Naive B cell (primary cell): ENCODE results near the gene RHCG. TPM values are rescaled to one million over a fixed set of nuclear protein-coding genes. Genes with fewer than 3 reads are reported as not detected.
A peak's percentile ranks its signal among the peaks of the same experiment; 100 is the strongest.
"Not testable (repeated sequence)": the region's sequence is repeated elsewhere in the genome, so short reads cannot be mapped to it uniquely, and the experiment has no call there.

Experiments
- ATAC-seq, 2 donors: fragments of 150-1000 bp; cut with Tn5 transposase; 2 replicates each; pipeline ENCODE4 v1.10.0; 2021; ENCODE audit warnings: low read depth in 2 of 2, mild to moderate bottlenecking in 2 of 2, moderate library complexity in 2 of 2
- DNase-seq: peaks from one replicate; pipeline ENCODE4 v3.0.0; 2022
- H3K27ac Mint-ChIP-seq, 6 donors: one replicate each; pipeline ENCODE4 v1.8.0; 2020 to 2022; ENCODE audit warnings: mild to moderate bottlenecking in 6 of 6, mixed read lengths in 6 of 6, moderate library complexity in 5 of 6, inconsistent platforms in 2 of 6
- H3K27me3 Mint-ChIP-seq, 3 donors: one replicate each; pipeline ENCODE4 v1.8.0; 2021 to 2022; ENCODE audit warnings: mixed read lengths in 3 of 3, mild to moderate bottlenecking in 1 of 3
- H3K36me3 Mint-ChIP-seq, 2 donors: one replicate each; pipeline ENCODE4 v1.8.0; 2020 to 2022; ENCODE audit warnings: mixed read lengths in 2 of 2, inconsistent platforms in 1 of 2, mild to moderate bottlenecking in 1 of 2
- H3K4me1 Mint-ChIP-seq, 3 donors: one replicate each; pipeline ENCODE4 v1.8.0; 2020 to 2022; ENCODE audit warnings: mixed read lengths in 3 of 3, inconsistent platforms in 1 of 3, mild to moderate bottlenecking in 1 of 3, moderate library complexity in 1 of 3
- H3K4me3 Mint-ChIP-seq, 8 donors: one replicate each; pipeline ENCODE4 v1.8.0; 2020 to 2022; ENCODE audit warnings: mild to moderate bottlenecking in 8 of 8, mixed read lengths in 8 of 8, moderate library complexity in 8 of 8, inconsistent platforms in 2 of 8
- H3K9me3 Mint-ChIP-seq, 7 donors: one replicate each; pipeline ENCODE4 v1.8.0; 2020 to 2022; ENCODE audit warnings: mixed read lengths in 7 of 7, mild to moderate bottlenecking in 5 of 7, inconsistent platforms in 2 of 7, moderate library complexity in 1 of 7
- polyA plus RNA-seq, 6 donors: library from polyadenylated mRNA; unstranded; fragments of 300-500 nt; fragmentation: Illumina TruSeq; gene quantifications; one replicate each; pipeline ENCODE4 v1.2.3, GENCODE V29; 2021; ENCODE audit warnings: low read depth in 6 of 6

RHCG gene
- polyA plus RNA-seq, 6 donors from 2014 or later = not detected

- H3K9me3 Mint-ChIP-seq = peaks cover 0 to 5% (median 0%) of the 10 kb centered on the region in 7 donors
- no peak for DNase-seq
- H3K4me1 Mint-ChIP-seq = peaks cover 7 to 18% (median 14%) of the 10 kb centered on the region in 3 donors
- no peak for ATAC-seq
- no peak overlapping the region for H3K4me3 Mint-ChIP-seq
- H3K27me3 Mint-ChIP-seq = peaks cover 30 to 90% (median 87%) of the 10 kb centered on the region in 3 donors
- no peak overlapping the region for H3K27ac Mint-ChIP-seq
- peaks cover 0 to 8% of the 10 kb centered on the region in 2 donors for H3K36me3 Mint-ChIP-seq
Observed at GRCh38 chr15:89483079-89483478, 13.3 kb downstream of the RHCG start.

DNA sequence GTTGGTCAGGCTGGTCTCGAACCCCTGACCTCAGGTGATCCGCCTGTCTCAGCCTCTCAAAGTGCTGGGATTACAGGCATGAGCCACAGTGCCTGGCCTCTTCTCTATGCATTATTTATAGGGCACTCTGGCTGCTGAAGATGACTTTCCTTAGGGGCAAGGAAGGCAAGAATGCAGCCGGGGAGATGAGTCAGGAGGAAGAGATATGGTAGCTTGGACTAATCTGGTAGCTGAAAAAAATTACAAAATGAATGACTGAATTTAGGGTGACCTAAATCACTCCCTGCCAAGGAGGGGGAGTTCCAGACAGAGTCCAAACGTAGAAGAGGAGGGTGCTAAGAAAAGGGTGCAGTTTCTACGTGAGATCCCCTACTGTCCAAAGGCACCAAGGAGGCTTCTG is 14.2 kb downstream of the RHCG start:
- DNase-seq = no peak
- H3K27ac Mint-ChIP-seq = peak overlapping the region in 1 of 6 donors; percentile 69
- H3K9me3 Mint-ChIP-seq = peaks cover 0 to 5% (median 0%) of the 10 kb centered on the region in 7 donors
- peaks cover 7 to 14% (median 12%) of the 10 kb centered on the region in 3 donors for H3K4me1 Mint-ChIP-seq
- peaks cover 29 to 83% (median 79%) of the 10 kb centered on the region in 3 donors for H3K27me3 Mint-ChIP-seq
- no peak for ATAC-seq
- H3K4me3 Mint-ChIP-seq = no peak overlapping the region
- H3K36me3 Mint-ChIP-seq = peaks cover 0 to 8% of the 10 kb centered on the region in 2 donors

GRCh38 chr15:89480505-89480904 is 15.9 kb downstream of the RHCG start:
- no peaks in the 10 kb centered on the region for H3K9me3 Mint-ChIP-seq
- H3K36me3 Mint-ChIP-seq = no peaks in the 10 kb centered on the region

GRCh38 chr15:89479173-89479572 is 17.2 kb downstream of the RHCG start:
- H3K4me3 Mint-ChIP-seq = no peak overlapping the region
- peaks cover 0 to 4% (median 2%) of the 10 kb centered on the region in 7 donors for H3K9me3 Mint-ChIP-seq
- no peaks in the 10 kb centered on the region for H3K36me3 Mint-ChIP-seq
- DNase-seq (no peak), ATAC-seq (no peak)
- no peak overlapping the region for H3K27ac Mint-ChIP-seq
- peaks cover 0 to 5% (median 4%) of the 10 kb centered on the region in 3 donors for H3K4me1 Mint-ChIP-seq
- H3K27me3 Mint-ChIP-seq = peaks cover 19 to 64% (median 61%) of the 10 kb centered on the region in 3 donors

More at GRCh38 chr15:89480505-89480904, 15.9 kb downstream of the RHCG start:
- Mint-ChIP-seq H3K27ac (no peak overlapping the region), H3K4me1 (no peaks in the 10 kb centered on the region), H3K4me3 (no peak overlapping the region), H3K27me3 (peaks cover 22 to 72% (median 66%) of the 10 kb centered on the region in 3 donors)
- no peak for DNase-seq
- no peak for ATAC-seq

- Mint-ChIP-seq H3K9me3 (peaks cover 0 to 4% (median 2%) of the 10 kb centered on the region in 7 donors), H3K4me3 (no peak overlapping the region), H3K27me3 (peaks cover 17 to 55% (median 50%) of the 10 kb centered on the region in 3 donors), H3K27ac (no peak overlapping the region), H3K4me1 (peaks cover 0 to 5% (median 4%) of the 10 kb centered on the region in 3 donors), H3K36me3 (no peaks in the 10 kb centered on the region)
- ATAC-seq = no peak
- no peak for DNase-seq
Observed at GRCh38 chr15:89477411-89478242, 18.8 kb downstream of the RHCG start.

GRCh38 chr15:89475661-89476060 is 20.7 kb downstream of the RHCG start:
- Mint-ChIP-seq H3K4me3 (no peak overlapping the region), H3K4me1 (peaks cover 3 to 5% (median 4%) of the 10 kb centered on the region in 3 donors), H3K9me3 (peaks cover 0 to 4% (median 2%) of the 10 kb centered on the region in 7 donors), H3K36me3 (no peaks in the 10 kb centered on the region), H3K27ac (no peak overlapping the region), H3K27me3 (peaks cover 20 to 55% (median 49%) of the 10 kb centered on the region in 3 donors)
- ATAC-seq = no peak
- no peak for DNase-seq

- H3K36me3 Mint-ChIP-seq = no peaks in the 10 kb centered on the region
- H3K9me3 Mint-ChIP-seq = peaks cover 0 to 7% (median 6%) of the 10 kb centered on the region in 7 donors
- H3K4me1 Mint-ChIP-seq = peaks cover 7 to 12% (median 10%) of the 10 kb centered on the region in 3 donors
- ATAC-seq = peak; percentile 76 to 79
- peak; percentile 66 for DNase-seq
- peak overlapping the region in 2 of 6 donors; percentile 59 to 60 for H3K27ac Mint-ChIP-seq
- H3K4me3 Mint-ChIP-seq = no peak overlapping the region
- H3K27me3 Mint-ChIP-seq = peaks cover 17 to 50% (median 34%) of the 10 kb centered on the region in 3 donors
Observed at GRCh38 chr15:89472785-89473256, 23.6 kb downstream of the RHCG start.

DNA sequence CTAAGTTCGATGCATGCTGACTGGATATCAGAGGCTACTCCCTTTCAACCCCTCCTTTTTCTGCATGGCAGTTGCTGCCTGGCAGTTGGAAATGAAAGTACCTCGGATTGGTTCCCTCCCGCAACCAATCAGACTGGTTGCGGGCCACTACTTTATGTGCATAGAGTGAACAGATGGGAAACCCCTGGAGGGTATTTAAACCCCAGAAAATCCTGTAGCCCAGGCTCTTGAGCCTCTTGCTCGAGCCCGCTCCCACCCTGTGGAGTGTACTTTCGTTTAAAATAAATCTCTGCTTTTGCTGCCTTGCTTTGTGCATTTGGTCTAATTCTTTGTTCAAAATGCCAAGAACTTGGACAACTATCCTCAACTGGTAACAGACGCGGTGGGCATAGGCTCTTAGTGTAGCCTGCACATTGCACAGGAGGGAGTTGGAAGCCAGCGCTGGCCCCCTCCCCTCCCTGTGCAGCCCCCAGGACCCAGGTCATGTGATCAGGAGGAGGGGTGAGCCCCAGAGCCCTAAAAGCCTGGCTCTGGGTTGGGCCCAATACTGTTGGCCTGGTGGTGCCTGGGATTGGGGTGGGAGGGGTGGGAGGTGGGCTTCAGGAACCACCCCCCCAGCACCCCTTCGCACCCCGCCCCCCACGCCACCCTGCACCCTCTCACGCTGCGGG is 26.8 kb downstream of the RHCG start:
- Mint-ChIP-seq H3K4me1 (peaks cover 5 to 10% (median 7%) of the 10 kb centered on the region in 3 donors), H3K9me3 (peaks cover 0 to 7% (median 5%) of the 10 kb centered on the region in 7 donors), H3K4me3 (peak overlapping the region in 1 of 8 donors; percentile 26), H3K27me3 (peaks cover 17 to 50% (median 34%) of the 10 kb centered on the region in 3 donors), H3K27ac (no peak overlapping the region), H3K36me3 (no peaks in the 10 kb centered on the region)
- ATAC-seq = no peak
- no peak for DNase-seq

- H3K4me3 Mint-ChIP-seq, H3K27ac Mint-ChIP-seq, DNase-seq, H3K9me3 Mint-ChIP-seq, H3K36me3 Mint-ChIP-seq, ATAC-seq: not testable (repeated sequence)
- Mint-ChIP-seq H3K4me1 (peaks cover 4 to 10% (median 7%) of the 10 kb centered on the region in 3 donors), H3K27me3 (peaks cover 17 to 57% (median 40%) of the 10 kb centered on the region in 3 donors)
Observed at GRCh38 chr15:89468813-89469212, 27.6 kb downstream of the RHCG start.

DNA sequence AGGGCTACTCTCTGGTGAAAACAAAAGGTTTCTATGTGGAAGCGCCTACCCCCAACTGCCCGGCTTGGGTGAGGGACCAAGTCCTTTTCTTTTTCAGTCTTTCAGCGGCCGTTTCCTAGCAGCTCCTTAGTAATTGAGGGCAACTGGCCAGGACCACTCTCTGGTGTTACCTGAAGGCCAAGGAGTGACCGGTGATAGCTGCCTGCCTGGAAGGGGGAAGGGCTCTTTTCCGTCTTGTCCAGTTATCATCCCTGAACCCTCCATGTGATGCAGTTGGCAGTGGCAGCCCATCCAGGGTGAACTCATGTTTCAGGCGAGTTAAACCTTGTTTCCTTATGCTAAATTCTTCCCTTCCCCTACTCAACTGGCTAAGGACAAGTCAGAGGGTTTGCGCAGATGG is 33.3 kb downstream of the RHCG start:
- Mint-ChIP-seq H3K27me3 (peaks cover 22 to 64% (median 56%) of the 10 kb centered on the region in 3 donors), H3K4me1 (no peaks in the 10 kb centered on the region), H3K27ac (no peak overlapping the region), H3K4me3 (peak overlapping the region in 1 of 8 donors; percentile 6), H3K36me3 (peaks cover 0 to 8% of the 10 kb centered on the region in 2 donors), H3K9me3 (peaks cover 0 to 5% (median 2%) of the 10 kb centered on the region in 7 donors)
- no peak for ATAC-seq
- DNase-seq = no peak

DNA sequence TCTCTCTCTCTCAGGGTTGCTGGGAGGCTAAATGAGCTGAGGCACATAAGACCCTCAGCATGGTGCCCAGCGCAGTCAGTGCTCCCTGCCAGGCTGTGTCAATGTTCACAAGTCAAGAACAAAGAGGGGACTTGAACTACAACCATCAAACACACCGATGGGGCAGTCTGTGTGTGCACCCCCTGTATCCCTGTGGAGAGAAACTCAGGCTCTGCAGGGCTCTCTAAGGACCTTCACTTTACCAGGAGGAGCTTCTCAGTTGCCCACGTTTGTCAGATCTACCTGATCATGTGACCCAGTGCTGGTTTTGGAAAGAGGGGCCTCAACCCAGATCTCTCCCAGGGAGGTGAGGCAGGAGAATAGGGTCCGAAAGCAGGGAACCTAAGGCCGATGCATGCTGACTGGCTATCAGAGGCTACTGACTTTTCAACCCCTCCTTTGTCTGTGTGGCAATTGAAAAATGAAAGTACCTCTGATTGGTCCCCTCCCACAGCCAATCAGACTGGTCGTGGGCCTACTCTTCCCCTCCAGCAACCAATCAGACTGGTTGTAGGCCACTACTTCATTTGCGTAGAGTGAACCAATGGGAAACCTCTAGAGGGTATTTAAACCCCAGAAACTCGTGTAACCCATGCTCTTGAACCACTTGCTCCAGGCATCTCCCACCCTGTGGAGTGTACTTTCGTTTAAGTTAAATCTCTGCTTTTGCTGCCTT is 34.0 kb downstream of the RHCG start:
- Mint-ChIP-seq H3K27me3 (peaks cover 22 to 68% (median 56%) of the 10 kb centered on the region in 3 donors), H3K36me3 (peaks cover 0 to 8% of the 10 kb centered on the region in 2 donors), H3K4me1 (no peaks in the 10 kb centered on the region), H3K9me3 (peaks cover 0 to 12% (median 2%) of the 10 kb centered on the region in 7 donors), H3K4me3 (peak overlapping the region in 1 of 8 donors; percentile 6), H3K27ac (no peak overlapping the region)
- ATAC-seq = no peak
- no peak for DNase-seq

GRCh38 chr15:89461386-89461785 is 35.0 kb downstream of the RHCG start:
- Mint-ChIP-seq H3K27ac (peak overlapping the region in 1 of 6 donors; percentile 75), H3K4me1 (no peaks in the 10 kb centered on the region), H3K36me3 (peaks cover 0 to 13% of the 10 kb centered on the region in 2 donors), H3K27me3 (peaks cover 22 to 68% (median 56%) of the 10 kb centered on the region in 3 donors), H3K4me3 (no peak overlapping the region), H3K9me3 (peaks cover 0 to 18% (median 10%) of the 10 kb centered on the region in 7 donors)
- DNase-seq (no peak), ATAC-seq (no peak)

DNA sequence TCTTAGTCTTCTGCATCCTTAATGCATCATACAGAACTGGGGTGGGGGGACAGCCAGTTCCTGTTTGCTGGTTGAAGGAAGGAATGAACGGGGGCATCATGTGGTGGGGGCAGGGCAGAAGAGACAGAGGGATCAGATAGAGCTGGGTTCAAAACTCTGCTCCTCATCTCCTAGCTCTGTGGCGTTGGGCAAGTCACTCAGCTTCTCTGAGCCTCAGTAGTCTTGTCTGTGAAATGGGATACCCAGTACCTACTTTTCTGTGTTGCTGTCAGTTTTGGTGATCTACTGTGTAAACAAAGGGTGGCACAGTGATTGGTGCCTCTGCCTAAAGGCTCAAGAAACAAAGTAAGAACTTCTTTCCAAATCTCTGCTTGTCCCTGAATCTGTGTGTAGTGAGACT is 36.3 kb downstream of the RHCG start:
- H3K27me3 Mint-ChIP-seq = peaks cover 23 to 68% (median 56%) of the 10 kb centered on the region in 3 donors
- no peak overlapping the region for H3K27ac Mint-ChIP-seq
- peaks cover 0 to 16% of the 10 kb centered on the region in 2 donors for H3K36me3 Mint-ChIP-seq
- H3K4me3 Mint-ChIP-seq = no peak overlapping the region
- no peak for DNase-seq
- peaks cover 0 to 24% (median 13%) of the 10 kb centered on the region in 7 donors for H3K9me3 Mint-ChIP-seq
- ATAC-seq = no peak
- H3K4me1 Mint-ChIP-seq = no peaks in the 10 kb centered on the region
